Measurements from ENCODE around the gene CAPZA3.

Gene CAPZA3

DNA sequence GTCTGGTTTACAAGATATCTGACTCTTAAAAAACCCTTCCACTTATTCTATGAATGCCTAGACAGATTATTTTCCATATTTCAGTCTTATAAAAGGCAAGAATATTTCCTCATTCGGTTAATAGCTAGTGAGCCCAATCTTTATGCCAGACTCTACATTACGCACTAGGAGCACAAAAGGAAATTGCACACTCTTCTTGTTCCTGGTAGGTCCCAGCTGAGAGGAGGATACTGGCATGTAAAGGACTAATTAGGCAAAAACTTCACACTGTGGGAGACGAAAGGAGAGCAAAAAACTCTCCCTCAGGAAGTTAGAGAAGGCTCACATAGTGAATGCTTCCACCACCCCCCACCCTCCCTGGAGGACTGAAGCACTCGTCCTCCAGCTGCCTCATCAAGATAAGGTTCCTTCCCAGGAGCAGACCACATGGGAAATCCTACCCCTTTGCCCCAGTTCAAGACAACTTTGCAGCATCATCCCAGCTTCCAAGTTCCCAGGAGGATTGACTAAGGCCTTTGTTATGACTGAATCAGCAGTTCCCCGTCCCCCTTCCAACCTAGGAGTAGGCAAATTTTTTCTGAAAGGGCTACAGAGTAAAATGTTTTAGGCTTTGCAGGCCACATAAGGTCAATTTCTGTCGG, 14.5 kb downstream of the CAPZA3 start:
- Histone ChIP-seq H3K4me1 (no peaks in the 10 kb centered on the region), H3K36me3 (ENCODE audit: control insufficient read depth, insufficient read depth, low read length) (no peaks in the 10 kb centered on the region), H3K4me2 (ENCODE audit: low read length) (no peak overlapping the region), H3K27ac (no peak overlapping the region), H3K27me3 (ENCODE audit: control insufficient read depth, insufficient read depth, low read length) (no peaks in the 10 kb centered on the region), H3K9ac (no peak overlapping the region), H3K4me3 (ENCODE audit: low read depth, low read length) (no peak overlapping the region), H3K9me3 (ENCODE audit: control insufficient read depth, low read length) (no peaks in the 10 kb centered on the region), H2AFZ (no peak overlapping the region), H3K79me2 (no peaks in the 10 kb centered on the region)
- TF ChIP-seq, protein P1, sequence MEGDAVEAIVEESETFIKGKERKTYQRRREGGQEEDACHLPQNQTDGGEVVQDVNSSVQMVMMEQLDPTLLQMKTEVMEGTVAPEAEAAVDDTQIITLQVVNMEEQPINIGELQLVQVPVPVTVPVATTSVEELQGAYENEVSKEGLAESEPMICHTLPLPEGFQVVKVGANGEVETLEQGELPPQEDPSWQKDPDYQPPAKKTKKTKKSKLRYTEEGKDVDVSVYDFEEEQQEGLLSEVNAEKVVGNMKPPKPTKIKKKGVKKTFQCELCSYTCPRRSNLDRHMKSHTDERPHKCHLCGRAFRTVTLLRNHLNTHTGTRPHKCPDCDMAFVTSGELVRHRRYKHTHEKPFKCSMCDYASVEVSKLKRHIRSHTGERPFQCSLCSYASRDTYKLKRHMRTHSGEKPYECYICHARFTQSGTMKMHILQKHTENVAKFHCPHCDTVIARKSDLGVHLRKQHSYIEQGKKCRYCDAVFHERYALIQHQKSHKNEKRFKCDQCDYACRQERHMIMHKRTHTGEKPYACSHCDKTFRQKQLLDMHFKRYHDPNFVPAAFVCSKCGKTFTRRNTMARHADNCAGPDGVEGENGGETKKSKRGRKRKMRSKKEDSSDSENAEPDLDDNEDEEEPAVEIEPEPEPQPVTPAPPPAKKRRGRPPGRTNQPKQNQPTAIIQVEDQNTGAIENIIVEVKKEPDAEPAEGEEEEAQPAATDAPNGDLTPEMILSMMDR (IDR thresholded peaks at IDR 0.05) = no peak

DNA sequence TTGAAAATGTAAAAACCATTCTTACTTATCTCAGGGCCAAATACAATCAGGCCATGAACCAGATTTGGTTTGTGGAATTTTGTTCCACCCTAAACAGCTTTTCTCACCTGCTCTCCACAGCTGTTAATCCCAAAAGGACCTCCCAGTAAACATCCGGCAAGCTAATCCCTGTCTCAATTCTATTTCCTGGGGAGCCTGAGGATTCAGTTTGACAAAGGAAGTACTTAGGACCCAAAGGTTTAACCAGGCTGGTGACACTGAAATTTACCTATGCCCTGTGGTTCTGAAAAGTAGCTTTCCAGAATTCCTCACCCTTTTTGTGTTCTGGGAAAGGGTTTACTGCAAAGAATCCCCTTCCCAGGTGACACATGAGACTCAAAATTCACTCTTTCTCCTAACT, 15.0 kb downstream of the CAPZA3 start:
- H3K4me2 ChIP-seq (ENCODE audit: low read length) = no peak overlapping the region
- H3K36me3 ChIP-seq (ENCODE audit: control insufficient read depth, insufficient read depth, low read length) = no peaks in the 10 kb centered on the region
- no peaks in the 10 kb centered on the region for H3K27me3 ChIP-seq (ENCODE audit: control insufficient read depth, insufficient read depth, low read length)
- H3K4me3 ChIP-seq (ENCODE audit: low read depth, low read length) = no peak overlapping the region
- no peak overlapping the region for H3K9ac ChIP-seq
- H3K79me2 ChIP-seq = no peaks in the 10 kb centered on the region
- no peak overlapping the region for H3K27ac ChIP-seq
- H2AFZ ChIP-seq = no peak overlapping the region
- no peaks in the 10 kb centered on the region for H3K9me3 ChIP-seq (ENCODE audit: control insufficient read depth, low read length)
- no peaks in the 10 kb centered on the region for H3K4me1 ChIP-seq
- TF ChIP-seq, protein P1 (IDR thresholded peaks at IDR 0.05) = no peak

DNA sequence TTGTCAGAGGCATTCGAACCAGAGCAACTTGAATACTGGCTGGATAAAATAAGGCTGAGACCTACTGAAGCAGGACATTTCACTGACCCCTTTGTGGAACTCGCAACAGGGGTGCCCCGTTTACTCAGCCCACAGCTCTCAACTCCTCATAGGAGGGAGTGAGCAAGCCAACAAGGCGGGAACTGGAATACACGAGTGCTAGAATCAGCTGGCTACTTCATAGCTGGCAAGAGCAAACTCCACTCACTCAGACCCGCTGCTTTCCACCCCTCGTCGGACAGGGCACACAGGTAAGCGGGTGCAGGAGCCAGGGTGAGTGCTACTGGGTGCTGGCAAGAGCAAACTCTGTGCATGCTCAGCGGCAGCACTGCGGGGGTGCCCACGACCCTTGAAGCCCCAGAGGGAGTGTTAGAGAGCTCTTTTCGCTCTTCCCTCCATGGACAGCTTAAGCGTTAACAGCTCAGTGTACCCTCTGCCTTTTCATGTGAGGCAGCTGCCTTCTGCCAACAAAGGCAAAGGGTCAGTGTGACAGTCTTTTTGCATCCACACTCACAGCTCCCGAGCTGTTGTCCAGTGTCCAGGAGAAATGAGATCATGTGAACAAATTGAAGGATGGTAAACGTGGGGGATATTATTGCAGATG, 15.7 kb downstream of the CAPZA3 start:
- no peak overlapping the region for H3K4me2 ChIP-seq (ENCODE audit: low read length)
- no peaks in the 10 kb centered on the region for H3K79me2 ChIP-seq
- no peak overlapping the region for H3K27ac ChIP-seq
- no peak overlapping the region for H3K9ac ChIP-seq
- no peak overlapping the region for H3K4me3 ChIP-seq (ENCODE audit: low read depth, low read length)
- no peaks in the 10 kb centered on the region for H3K36me3 ChIP-seq (ENCODE audit: control insufficient read depth, insufficient read depth, low read length)
- no peak overlapping the region for H2AFZ ChIP-seq
- no peaks in the 10 kb centered on the region for H3K9me3 ChIP-seq (ENCODE audit: control insufficient read depth, low read length)
- no peaks in the 10 kb centered on the region for H3K27me3 ChIP-seq (ENCODE audit: control insufficient read depth, insufficient read depth, low read length)
- TF ChIP-seq, protein P1 (IDR thresholded peaks at IDR 0.05) = no peak
- no peaks in the 10 kb centered on the region for H3K4me1 ChIP-seq

DNA sequence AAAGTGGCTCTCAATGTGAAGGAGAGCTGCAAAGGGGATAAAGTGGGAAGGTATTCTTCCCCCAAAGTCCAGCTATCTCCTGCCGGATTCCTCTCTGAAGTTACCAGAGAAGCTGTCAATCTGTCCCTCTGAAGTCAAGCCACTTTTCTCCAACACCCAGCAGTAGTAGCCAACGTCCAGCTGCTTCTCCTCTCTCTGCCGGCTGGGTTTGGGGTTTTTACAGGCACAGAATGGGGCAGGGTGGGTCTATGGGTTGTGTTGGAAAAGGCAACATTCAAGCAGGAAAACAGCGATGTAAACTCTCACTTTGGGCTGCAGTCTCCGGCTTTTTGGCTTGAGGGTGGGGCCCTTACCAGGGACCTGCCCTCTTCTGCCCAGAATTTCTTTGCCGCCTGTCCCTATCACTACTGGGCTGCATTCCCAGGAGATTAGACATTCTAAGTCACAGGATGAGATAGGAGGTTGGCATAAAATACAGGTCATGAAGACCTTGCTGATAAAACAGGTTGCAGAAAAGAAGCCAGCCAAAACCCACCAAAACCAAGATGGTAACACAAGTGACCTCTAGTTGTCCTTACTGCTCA, 16.3 kb downstream of the CAPZA3 start:
- Histone ChIP-seq H3K9ac (no peak overlapping the region), H3K4me3 (ENCODE audit: low read depth, low read length) (no peak overlapping the region), H3K36me3 (ENCODE audit: control insufficient read depth, insufficient read depth, low read length) (no peaks in the 10 kb centered on the region), H3K27ac (no peak overlapping the region), H3K79me2 (no peaks in the 10 kb centered on the region), H3K4me2 (ENCODE audit: low read length) (no peak overlapping the region), H3K4me1 (no peaks in the 10 kb centered on the region), H3K27me3 (ENCODE audit: control insufficient read depth, insufficient read depth, low read length) (no peaks in the 10 kb centered on the region), H3K9me3 (ENCODE audit: control insufficient read depth, low read length) (no peaks in the 10 kb centered on the region), H2AFZ (no peak overlapping the region)
- TF ChIP-seq, protein P1 (IDR thresholded peaks at IDR 0.05) = no peak
